ENCODE measurements around the gene SH3TC1. TPM values are rescaled to one million over a fixed set of nuclear protein-coding genes. Genes with fewer than 3 reads are reported as not detected.
A peak's percentile ranks its signal among the peaks of the same experiment; 100 is the strongest.

Gene SH3TC1
- total and polyA plus RNA-seq, 2 of the 8 experiments (the other 6 are each of a cell fraction or from before 2014, with no cell fraction given), result 0.15 TPM; not detected in 1

DNA sequence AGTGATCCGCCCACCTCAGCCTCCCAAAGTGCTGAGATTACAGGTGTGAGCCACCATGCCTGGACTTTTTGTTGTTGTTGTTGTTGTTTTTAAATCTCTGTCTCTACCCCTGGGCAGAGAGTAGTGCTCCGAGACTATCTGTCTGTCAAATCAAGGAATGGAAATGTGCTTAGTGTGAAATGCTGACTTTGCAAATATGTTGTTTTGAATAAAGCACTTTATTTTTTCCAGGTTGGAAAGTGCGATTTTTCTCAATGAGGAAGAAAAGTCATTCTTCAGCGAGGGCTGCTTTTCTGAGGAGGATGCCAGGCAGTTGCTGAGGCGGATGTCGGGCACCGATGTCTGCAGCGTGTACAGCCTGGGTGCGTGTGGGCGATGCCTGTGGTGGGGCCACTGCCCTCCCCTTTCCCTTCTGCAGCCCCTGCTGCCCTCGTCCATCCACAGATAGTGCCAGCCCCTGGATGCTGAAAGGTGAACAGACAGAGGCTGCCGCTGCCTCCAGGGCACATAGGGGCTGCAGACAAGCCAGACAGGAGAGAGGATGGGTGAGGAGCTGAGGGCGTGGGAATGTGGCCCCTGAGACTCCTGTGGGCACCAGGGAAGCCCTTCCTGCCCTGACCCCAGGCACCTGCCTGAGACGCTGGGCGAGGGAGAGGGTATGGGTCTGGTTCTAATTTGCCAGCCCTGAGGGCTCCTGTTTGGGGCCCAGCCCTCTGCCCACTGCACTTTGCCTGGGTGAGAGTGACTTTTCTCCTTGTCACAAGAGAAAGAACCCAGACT, 23.7 kb downstream of the SH3TC1 start:
- Histone ChIP-seq H2BK20ac (ENCODE audit: low read length) (no peak overlapping the region), H3K18ac (ENCODE audit: extremely low read depth, low read length) (no peak overlapping the region), H3K23ac (ENCODE audit: insufficient read length) (no peak overlapping the region), H3K4me1 (replicated peaks in 1 of 4; ENCODE audit: control insufficient read depth in 3 of 4, insufficient read depth in 4 of 4, low read length in 3 of 4) (peaks cover 4 to 16% (median 10%) of the 10 kb centered on the region in 4 experiments), H3K79me2 (ENCODE audit: control insufficient read depth in 1 of 2, insufficient read depth in 2 of 2, low read length in 2 of 2) (no peaks in the 10 kb centered on the region), H3K14ac (ENCODE audit: insufficient read length) (no peak overlapping the region), H4K5ac (ENCODE audit: insufficient read length, low read depth, low read length) (no peak overlapping the region), H4K91ac (replicated peaks; ENCODE audit: insufficient read length, low read length) (no peak overlapping the region), H3K27me3 (replicated peaks in 1 of 4; ENCODE audit: control insufficient read depth in 3 of 4, extremely low read depth in 1 of 4, insufficient read depth in 3 of 4, low read length in 3 of 4) (no peaks in the 10 kb centered on the region; a peak in 1 of 7 replicates), H2BK120ac (replicated peaks; ENCODE audit: low read depth, low read length) (no peak overlapping the region), H3K9ac (replicated peaks in 1 of 4; ENCODE audit: extremely low read depth in 1 of 4, low read depth in 3 of 4, low read length in 3 of 4) (no peak overlapping the region), H3K56ac (replicated peaks; ENCODE audit: insufficient read length, low read depth, low read length) (no peak overlapping the region), H2BK15ac (ENCODE audit: low read length) (no peak overlapping the region), H2BK5ac (ENCODE audit: low read depth, low read length) (peak overlapping the region; percentile 7; the same call in 1 of the 2 replicates), H4K8ac (ENCODE audit: extremely low read depth, insufficient read depth, low read length) (no peak overlapping the region; the same call in 1 of the 2 replicates), H3K4ac (replicated peaks; ENCODE audit: insufficient read length, low read depth, low read length) (no peak overlapping the region), H2BK12ac (ENCODE audit: low read depth, low read length) (peak overlapping the region; percentile 35; the same call in 1 of the 2 replicates), H2AK5ac (ENCODE audit: low read depth, low read length) (no peak overlapping the region), H3K79me1 (ENCODE audit: low read depth, low read length) (no peaks in the 10 kb centered on the region), H3K4me2 (ENCODE audit: insufficient read depth in 1 of 2, low read depth in 2 of 2, low read length in 2 of 2) (no peak overlapping the region), H3K9me3 (ENCODE audit: insufficient read depth in 2 of 2, low read depth in 1 of 2, low read length in 1 of 2) (no peaks in the 10 kb centered on the region), H3K23me2 (ENCODE audit: low read depth, low read length) (no peaks in the 10 kb centered on the region; the same call in 1 of the 2 replicates), H3K27ac (ENCODE audit: low read depth, low read length) (no peak overlapping the region), H4K20me1 (replicated peaks in 1 of 2; ENCODE audit: control insufficient read depth in 1 of 2, insufficient read depth in 2 of 2, low read length in 2 of 2) (no peaks in the 10 kb centered on the region), H3K4me3 (ENCODE audit: extremely low read depth in 1 of 4, insufficient read depth in 2 of 4, low read depth in 3 of 4, low read length in 4 of 4) (no peak overlapping the region), H3K36me3 (ENCODE audit: control insufficient read depth in 2 of 4, insufficient read depth in 4 of 4, low read length in 3 of 4) (no peaks in the 10 kb centered on the region), H2AFZ (ENCODE audit: low read length) (no peak overlapping the region)
- ChIA-PET POLR2A (ENCODE audit: partially characterized antibody) (interaction anchor here (1.4 kb wide), 1 partner anchor 10 kb away, joined by 4 read pairs; no protein-coding TSS in a partner anchor), CTCF (ENCODE audit: partially characterized antibody) (interaction anchor here (1.1 to 1.4 kb wide), 4 partner anchors 15 to 46 kb away, joined by 3 read pairs; no protein-coding TSS in a partner anchor)
- TF ChIP-seq RXRA (IDR thresholded peaks at IDR 0.05; ENCODE audit: insufficient read depth, low read depth, low read length), result no peak
- peak; percentile 89 for TF ChIP-seq MAFK (IDR thresholded peaks at IDR 0.05; ENCODE audit: low read depth, low read length)
- WGBS, 2 experiments (ENCODE audit: extremely low coverage in 1 of 2, insufficient coverage in 1 of 2, insufficient read length in 1 of 2, insufficient replicate concordance in 2 of 2, low coverage in 1 of 2, low lambda C conversion rate in 2 of 2, missing lambda C conversion rate in 1 of 2), result 92% methylated on average over 14 of the region's 15 CpGs; no CpG with 5 or more reads in 1 of the 2 experiments
- no peak for DNase-seq (ENCODE audit: low read depth in 1 of 2, low spot score in 2 of 2)
- FAIRE-seq, result no peak
